HG03196 (cell line): ENCODE data around the gene NMBR.
"Not testable (repeated sequence)": the region's sequence is repeated elsewhere in the genome, so short reads cannot be mapped to it uniquely, and the experiment has no call there.

Experiments used
- ATAC-seq: cut with Tn5 transposase; IDR thresholded peaks from one replicate; pipeline ENCODE4 v1.9.1; 2021; ENCODE audit not compliant: unreplicated experiment

NMBR gene

DNA sequence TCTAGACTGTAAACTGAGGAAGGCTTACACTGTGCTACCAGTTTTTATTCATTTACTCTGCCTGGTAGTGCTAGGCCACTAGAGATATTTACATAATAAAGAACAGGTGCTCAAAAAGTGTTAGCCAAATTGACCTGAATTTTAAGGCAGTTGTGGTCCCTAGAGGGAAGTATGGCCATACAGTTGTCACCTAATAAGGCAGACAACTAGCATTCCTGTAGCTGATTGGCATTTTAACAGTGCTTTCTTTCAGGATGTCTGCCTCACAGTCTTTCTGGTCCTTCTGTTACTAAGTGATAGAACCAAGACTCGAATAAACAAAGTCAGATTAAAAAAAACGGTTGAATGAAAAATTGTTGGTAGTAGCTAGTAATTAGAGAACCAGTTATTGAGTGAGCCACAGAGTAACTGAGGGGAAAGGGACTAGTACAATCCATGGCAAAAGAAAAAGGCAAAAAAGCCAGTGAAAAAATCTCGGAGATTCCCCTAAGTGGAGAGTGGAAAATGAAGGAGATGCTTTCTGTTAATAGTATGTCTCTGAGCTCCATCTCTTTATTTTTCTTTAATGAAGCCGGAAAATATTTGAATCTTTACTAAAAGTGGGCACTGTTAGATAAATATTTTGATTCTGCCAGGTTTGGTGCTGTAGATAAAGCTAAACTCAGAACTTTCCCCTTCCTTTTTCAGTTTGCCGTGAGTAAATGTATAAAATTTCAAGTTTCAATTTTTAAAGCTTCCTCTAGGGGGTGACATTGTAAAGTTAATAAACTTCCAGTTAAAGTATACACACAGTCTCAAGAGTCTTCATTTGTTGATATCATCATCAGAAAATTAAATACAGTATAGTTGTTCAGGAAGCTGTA lies 9.2 kb upstream of the NMBR start:
- no peak for ATAC-seq

DNA sequence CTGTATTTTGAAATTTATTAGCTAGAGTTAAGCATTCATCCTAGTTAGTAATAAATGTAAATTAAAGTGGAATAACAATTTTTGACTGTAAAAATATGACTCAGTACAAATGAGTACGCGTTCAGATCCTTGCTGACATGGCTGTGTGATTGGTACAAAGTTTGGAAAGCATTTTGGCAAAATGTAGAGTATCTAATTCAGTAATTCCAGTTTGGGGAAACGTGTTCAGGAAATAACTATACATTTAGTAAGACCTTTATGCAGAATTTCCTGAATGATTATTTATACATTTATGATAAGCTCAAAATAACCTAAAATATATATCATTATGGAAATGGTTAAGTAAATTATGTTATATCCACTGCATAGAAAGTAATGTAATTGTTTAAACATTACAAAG lies 8.2 kb upstream of the NMBR start:
- no peak for ATAC-seq

DNA sequence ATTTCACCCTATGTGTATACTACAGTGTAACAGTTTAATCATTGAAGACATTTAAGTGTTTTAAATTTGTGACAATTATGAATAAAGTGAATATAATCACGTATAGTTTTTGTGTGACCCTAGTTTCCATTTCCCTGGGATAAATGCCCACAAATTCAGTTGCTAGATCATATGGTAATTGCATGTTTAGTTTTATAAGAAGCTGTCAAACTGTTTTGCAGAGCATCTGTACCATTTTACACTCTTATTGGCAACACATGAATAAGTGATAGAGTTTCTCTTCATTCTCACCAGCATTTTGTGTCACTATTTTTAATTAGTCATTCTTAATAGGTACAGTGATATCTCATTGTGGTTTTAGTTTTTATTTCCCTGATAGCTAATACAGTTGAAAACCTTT lies 7.4 kb upstream of the NMBR start:
- ATAC-seq: no peak

DNA sequence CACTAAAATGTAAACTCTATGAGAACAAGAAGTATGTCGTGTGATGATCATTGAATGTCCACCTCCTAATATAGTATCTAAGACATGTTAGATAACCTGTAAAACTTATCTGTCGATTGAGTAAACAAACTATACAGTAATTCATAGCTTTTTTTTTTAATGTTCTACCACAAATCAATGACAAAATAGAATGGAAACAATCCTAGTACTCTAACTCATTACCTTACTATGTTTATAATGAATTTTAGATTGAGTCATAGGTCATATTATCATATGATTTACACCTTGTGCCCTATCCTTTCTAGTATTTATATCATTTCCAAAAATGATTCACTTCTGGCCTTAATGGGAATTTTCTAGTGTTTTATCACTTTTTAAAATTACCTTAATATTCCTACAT lies 6.3 kb upstream of the NMBR start:
- no peak for ATAC-seq

DNA sequence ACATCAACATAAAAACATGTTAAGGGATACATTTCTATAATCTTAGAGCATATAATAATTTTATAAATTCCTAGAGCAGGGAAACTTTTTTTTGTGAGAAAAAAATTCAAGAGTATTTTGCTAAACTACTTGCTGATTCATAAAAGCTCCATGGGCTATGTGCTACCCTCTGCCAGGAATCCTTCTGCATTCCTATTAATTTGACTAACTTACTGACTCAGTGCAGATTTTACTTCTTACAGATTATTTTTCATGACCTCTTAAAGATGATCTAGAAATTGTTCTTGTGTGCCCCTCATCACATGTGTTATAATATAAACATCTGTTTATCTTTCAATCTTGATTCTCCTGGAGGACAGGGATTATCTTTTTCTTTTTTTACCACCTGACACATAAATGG lies 5.8 kb upstream of the NMBR start:
- ATAC-seq: no peak

DNA sequence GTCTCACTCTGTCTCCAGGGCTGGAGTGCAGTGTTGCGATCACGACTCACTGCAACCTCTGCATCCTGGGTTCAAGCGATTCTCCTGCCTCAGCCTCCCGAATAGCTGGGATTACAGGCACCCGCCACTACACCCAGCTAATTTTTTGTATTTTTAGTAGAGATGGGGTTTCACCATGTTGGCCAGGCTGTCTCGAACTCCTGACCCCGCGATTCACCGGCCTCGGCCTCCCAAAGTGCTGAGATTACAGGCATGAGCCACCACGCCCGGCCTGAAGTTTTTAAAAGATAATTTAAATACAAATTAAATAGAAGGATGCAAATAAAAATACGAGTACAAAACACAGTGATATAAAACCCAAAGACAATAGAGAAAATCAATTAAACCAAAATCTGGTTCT lies 5.4 kb downstream of the NMBR start:
- ATAC-seq: not testable (repeated sequence)

DNA sequence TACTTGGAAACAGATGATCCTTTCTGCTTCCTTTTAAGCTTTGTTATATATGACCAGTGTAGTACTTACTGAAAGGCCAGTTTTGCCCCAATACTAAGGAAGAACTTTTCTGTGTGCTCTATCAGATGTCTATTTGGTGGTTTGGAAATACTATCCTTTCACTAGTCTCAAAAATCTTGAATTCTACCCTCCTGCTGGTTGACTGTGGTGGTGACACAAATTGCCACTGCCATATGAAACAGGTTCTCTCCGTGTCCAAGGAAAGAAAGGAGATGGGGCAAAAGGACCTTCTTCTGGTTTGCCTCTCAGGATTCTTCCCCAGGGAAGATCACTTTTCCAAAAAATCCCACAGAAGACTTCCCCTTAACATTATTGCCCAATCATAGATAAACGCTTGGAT lies 8.0 kb downstream of the NMBR start:
- no peak for ATAC-seq

DNA sequence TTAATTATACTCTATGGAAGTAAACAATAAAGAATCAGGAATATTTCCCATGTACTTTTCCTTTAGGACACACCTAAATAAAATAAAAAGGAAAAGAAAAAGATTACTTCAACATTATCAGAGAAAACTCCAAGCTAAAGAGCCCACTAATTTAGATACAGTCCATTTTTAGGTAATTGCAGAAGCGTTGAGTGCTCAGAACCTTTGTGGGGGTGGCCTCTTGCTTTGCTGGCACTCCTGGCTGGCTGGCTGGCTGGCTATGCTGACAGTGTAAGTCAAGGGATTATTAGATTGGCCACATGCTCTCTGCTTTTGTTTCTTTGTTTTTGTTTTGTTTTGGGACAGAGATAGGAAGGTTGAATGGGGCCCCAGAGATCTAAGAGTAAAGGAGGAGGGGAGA lies 14.3 kb downstream of the NMBR start, which contains the start of gene GJE1:
GJE1 (plus strand) TSS at position 301 of the 400 bp plus-strand sequence. CDS start 234 bp downstream, outside the sequence.
- ATAC-seq: no peak

DNA sequence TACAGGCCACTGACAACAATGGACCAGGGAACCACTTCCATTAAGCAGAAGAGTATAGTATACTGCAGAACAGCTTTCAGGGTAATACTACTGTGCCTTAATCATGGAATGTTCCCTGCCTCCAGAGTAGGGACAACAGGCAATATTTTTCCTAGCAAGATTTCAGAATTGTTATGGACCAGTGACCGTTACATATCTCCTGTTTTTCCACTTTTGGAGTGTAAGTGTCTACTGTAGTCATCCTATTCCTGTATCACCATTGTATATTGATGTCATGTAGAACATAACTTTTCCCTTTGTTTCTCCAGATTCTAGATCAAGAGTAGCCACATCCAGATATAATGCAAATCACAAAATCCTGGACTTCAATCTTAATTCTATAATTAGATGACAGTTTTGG lies 16.1 kb downstream of the NMBR start:
- ATAC-seq: no peak

DNA sequence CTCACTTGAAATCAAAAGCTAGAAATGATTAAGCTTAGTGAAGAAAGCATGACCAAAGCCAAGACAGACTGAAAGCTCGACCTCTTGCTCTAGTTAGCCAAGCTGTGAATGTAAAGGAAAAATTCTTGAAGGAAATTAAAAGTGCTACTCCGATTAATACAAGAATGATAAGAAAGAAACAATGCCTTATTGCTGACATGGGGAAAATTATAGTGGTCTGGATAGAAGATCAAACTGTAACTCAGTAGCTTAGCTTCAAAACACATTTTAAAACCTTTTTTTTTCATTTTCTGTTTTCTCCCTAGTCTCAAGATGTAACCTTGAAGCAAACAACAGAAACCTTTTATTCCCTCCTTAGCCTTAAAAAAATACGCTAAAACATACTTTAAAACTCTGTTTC lies 25.6 kb downstream of the NMBR start:
- ATAC-seq: no peak

DNA sequence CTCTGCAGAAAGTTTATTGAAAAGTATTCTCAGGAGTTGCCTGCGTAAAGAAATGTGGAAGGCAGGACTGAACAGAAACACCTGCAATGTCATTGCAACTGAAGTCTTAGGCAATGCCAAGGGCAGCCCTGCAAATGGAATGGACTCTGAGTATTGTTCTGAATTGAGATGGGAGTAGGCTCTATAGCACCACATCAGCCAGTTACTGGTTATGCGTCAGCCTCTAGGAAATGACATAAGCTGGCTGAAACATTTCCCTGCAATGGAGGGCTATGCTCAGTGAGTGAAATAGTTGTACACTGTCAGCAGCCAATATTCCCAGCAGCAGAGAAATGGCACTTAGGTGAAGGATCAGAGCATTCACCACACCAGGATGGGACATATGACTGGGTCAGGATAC lies 28.0 kb downstream of the NMBR start:
- ATAC-seq: no peak

DNA sequence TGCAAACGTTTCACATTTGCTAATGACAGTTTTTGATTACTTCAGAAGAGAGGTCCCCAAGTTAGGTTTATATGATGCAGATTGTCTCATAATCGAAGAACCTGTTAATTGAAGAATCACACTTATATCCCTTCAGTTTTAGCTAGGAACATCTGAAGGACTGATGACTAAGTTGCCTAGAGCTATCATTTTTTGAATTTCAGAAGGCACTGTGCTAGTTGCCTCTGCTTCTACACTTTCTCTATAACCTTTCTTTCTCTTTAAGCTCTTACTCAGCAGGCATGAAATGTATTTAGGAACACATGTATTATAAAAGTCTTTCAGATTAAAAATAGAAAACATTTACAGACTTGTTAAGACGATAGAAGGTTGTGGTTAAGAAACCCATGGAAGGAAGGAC lies 28.6 kb downstream of the NMBR start:
- no peak for ATAC-seq

DNA sequence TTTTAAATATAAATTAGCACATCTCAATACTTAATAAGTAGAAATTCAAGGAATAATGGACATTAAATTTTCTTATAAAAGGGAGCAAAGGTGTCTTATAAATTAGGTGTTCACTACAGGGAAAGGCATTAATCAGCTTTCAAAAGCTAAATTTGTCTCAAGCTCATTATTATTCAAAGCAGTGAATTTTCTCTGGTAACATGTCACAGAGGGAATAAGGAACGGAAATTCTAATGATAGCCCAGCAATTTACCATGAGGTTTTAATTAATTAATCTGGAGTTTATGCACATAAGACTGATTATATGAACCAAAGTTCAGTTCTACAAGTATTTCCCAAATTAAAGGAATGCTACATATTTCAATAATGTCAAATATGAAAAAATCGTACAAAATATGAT lies 29.6 kb downstream of the NMBR start:
- ATAC-seq: no peak

DNA sequence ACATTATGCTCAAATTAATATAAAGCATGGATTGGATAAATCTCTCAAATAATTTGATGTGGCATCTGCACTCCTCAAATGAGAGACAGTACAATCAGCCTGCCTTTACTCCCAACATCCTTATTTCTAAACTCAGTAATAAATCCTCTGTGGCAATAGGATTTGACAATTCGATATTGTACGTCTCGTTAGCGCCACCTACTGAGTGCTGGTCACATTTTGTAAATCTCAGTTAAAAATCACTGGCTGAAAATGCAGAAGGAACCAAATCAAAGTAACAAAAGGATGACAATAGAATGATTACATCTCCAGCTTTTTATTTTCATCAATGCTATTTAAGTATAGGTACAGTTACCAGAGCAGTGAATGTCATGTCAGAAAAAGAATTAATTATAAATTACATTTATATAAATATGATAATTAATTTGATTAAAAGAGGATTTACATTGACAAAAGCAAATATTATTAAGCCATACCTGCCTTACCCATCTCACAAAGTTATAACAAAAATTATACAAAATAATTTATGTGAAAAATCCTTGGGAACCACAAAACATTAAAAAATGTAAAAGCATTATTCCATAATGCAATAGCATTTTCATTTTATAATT lies 34.4 kb downstream of the NMBR start:
- ATAC-seq: no peak

DNA sequence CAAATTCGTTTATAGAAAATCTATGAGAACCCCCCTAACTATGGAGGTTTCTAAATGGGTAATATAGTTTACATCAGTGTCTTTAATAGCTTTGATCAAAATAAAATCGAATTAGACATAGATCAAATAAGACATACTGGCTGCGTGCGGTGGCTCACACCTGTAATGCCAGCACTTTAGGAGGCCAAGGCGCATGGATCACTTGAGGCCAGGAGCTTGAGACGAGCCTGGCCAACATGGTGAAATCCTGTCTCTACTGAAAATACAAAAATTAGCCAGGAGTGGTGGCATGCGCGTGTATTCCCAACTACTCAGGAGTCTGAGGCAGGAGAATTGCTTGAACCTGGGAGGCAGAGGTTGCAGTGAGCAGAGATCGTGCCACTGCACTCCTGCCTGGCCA lies 36.1 kb downstream of the NMBR start:
- not testable (repeated sequence) for ATAC-seq

DNA sequence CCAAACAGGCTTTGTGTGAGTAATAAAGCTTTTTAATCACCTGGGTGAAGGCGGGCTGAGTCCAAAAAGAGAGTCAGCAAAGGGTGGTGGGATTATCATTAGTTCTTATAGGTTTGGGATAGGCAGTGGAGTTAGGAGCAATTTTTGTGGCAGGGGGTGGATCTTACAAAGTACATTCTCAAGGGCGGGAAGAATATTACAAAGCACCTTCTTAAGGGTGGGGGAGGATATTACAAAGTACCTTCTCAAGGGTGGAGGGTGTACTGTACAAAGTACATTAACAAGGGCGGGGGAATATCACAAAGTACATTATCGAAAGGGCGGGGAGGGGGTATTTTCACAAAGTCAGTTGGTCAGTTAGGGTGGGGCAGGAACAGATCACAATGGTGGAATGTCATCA lies 42.1 kb downstream of the NMBR start:
- ATAC-seq: not testable (repeated sequence)

DNA sequence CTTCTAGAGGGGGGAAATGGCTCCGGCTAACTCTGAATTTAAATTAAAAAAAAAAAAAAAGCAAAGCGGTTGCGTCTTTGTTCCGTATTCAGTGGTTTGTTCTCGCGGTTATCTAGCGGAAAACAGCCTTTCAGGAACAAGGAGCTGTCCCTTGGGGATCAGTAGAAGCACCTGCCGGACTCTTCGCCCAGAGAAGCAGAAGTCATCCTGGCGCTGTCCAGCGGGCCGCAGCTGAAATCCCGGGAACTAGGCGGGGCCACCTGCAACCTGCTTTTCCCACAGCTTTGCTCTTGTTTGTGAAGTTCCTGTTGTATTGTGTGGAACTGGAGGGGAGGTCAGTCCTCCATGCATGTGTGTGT lies 58.1 kb downstream of the NMBR start:
- ATAC-seq: no peak

DNA sequence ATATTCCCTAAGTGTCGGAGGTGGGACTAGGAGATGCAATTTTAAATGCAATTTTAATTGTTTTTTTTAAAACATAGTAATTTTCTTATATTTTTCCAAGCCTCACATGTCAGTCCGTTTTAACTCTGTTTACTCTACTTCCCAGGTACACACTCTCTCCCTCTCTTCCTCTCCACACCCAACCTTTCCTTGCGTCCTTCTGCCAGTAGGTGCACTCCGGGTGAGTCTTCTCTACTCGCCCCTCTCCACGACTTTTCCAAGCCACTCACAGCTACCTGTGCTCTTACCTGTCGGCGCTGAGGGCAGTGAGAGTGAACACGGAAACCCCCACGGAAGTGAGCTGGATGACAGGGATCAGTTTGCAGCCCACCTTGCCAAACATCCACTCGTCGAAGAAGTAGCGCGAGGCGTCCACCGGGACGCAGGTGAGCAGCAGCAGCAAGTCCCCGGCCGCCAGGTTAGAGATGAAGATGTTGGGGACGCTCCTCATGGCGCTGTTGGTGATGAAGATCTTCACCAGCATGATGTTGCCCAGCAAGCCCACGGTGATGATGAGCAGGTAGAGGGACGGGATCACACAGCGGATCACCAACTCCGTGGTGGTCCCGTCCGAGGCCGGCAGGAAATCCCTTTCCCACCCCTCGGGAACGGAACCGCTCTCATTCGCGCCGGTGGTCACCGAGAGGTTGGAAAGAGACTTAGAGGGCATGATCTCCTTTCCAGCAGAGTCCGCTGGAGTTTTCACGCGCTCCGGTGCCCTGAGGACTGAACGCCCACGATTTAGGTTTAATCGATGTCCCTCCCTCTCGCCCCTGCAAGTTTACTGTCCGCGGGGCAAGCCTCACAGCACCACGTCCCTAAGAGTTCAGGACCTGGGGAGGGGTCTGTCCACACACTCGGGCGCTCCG lies 58.7 kb downstream of the NMBR start:
- no peak for ATAC-seq

DNA sequence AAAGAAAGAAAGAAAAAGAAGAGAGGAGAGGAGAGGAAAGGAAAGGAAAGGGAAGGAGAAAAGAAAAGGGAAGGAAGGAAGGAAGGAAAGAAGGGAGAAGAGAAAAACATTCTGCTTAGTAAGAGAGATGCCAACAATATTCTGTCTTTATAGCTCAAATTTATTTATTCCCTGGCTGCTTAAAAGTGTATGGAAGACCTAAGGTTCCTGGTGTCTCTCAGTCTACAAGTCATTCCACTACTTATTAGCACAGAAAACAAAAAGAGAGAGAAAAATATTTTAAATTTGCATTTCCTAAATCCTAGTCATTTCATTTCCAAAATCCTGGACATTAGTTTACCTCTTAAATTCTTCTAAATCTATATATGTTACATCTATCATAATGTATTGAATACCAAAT lies 67.8 kb downstream of the NMBR start:
- no peak for ATAC-seq

DNA sequence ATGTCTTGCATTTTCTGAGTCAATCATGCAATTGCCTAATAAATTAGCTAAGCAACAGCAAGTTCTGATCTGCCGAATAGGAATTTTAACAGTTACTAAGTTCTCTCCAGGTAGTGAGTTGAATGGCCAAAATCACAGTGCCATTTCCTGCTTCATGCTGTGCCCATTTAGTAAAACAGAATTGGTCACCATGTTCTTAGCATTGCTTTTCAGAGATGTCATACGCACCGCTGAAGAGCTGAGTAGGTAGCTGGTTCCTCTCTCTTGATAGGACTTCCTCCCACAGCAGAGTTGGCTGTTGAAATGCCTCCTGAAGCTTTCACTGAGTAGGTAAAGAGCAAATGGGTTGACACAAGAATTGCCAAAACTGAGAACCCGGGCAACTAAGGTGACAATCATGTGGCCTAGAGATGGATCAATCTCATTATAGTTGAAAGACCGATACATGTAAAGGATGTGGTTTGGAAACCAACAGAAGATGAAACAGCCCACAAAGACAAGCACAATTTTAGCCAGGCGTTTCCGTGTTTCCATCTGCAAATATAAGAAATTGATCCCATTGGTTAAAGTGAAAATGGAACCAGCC lies 71.3 kb downstream of the NMBR start:
- ATAC-seq: no peak

DNA sequence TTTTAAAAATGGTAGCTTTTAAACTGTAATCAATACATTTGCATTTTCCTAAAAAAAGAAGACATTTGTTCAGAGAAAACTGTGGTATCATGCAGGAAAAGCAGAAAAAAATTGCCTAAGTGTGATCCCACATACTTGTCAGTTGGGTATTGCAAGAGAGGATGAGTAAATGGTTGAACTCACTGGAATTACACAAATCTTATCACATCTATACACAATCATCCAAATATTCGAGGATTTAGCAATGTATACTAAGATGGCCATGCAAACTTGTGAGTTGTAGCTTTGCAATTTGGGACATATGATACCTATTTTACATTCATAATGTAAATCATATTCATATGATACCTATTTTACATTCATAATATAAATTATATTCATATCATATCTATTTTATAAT lies 72.4 kb downstream of the NMBR start:
- ATAC-seq: no peak
